Vagina (tissue), 2 donors: Measurements from ENCODE around the gene PDLIM1. TPM values are rescaled to one million over a fixed set of nuclear protein-coding genes. Genes with fewer than 3 reads are reported as not detected.

Source experiments
- DNase-seq, 2 donors: peaks; one replicate each; pipeline ENCODE4 v3.0.0-alpha.2; 2017; ENCODE audit errors: extremely low spot score in 2 of 2
- H3K27ac ChIP-seq: fragments of 200-600 bp; sonication (generic); one replicate; pipeline ENCODE4 v1.5.1; 2019
- H3K27me3 ChIP-seq: fragments of 200-600 bp; sonication (generic); one replicate; pipeline ENCODE4 v1.5.1; 2019
- H3K36me3 ChIP-seq, 2 donors: fragments of 200-600 bp; sonication (generic); one replicate each; pipeline ENCODE4 v1.5.1; 2017 to 2019
- H3K4me1 ChIP-seq: fragments of 200-600 bp; sonication (generic); one replicate; pipeline ENCODE4 v1.5.1; 2019
- H3K4me3 ChIP-seq, 2 donors: fragments of 200-600 bp; sonication (generic); 1 replicate in 1 of 2; 2 replicates in 1 of 2; pipeline ENCODE4 v1.5.1; 2016 to 2019
- H3K9me3 ChIP-seq: fragments of 200-600 bp; sonication (generic); one replicate; pipeline ENCODE4 v1.5.1; 2019
- CTCF ChIP-seq, 3 experiments: fragments of 450-650 bp in 2 of 3; fragments of 200-600 bp in 1 of 3; sonication (generic) in 1 of 3; IDR thresholded peaks; one replicate each; pipeline ENCODE4 v1.5.1; 2017 to 2019; ENCODE audit warnings: antibody characterized with exemption in 3 of 3, mild to moderate bottlenecking in 2 of 3, moderate library complexity in 2 of 3
- POLR2A ChIP-seq, 2 donors: fragments of 450-650 bp; IDR thresholded peaks; one replicate each; pipeline ENCODE4 v1.6.1; 2017; ENCODE audit warnings: antibody characterized with exemption in 2 of 2, mild to moderate bottlenecking in 2 of 2, moderate library complexity in 2 of 2
- POLR2AphosphoS5 ChIP-seq, 2 donors: sonication (generic); formaldehyde crosslinking; IDR thresholded peaks; one replicate each; pipeline ENCODE4 v1.9.0; 2017; ENCODE audit warnings: antibody characterized with exemption in 2 of 2, mild to moderate bottlenecking in 2 of 2, low read depth in 1 of 2; ENCODE audit not compliant: insufficient read depth in 1 of 2
- intact Hi-C: fragments of 100-400 bp; cut with DNase I; formaldehyde crosslinking; loops from one replicate; pipeline ENCODE4 v1.15.1; 2023
- total RNA-seq: library from RNA; depleted of rRNA; stranded (reverse); fragments of >200 nt; gene quantifications from one replicate; pipeline ENCODE4 v1.2.3, GENCODE V29; 2016

Gene PDLIM1
- total RNA-seq, 1 donor from 2014 or later: 181 TPM

GRCh38 chr10:95326396-95326795 lies 35.6 kb upstream of the PDLIM1 start:
- no peaks in the 10 kb centered on the region for H3K4me1 ChIP-seq
- H3K27me3 ChIP-seq: no peaks in the 10 kb centered on the region
- H3K4me3 ChIP-seq: no peak overlapping the region
- no peaks in the 10 kb centered on the region for H3K9me3 ChIP-seq
- no peak overlapping the region for H3K27ac ChIP-seq
- DNase-seq: no peak
- intact Hi-C loops: no loop called here
- no peak for TF ChIP-seq POLR2A (IDR thresholded peaks at IDR 0.05)
- no peak for TF ChIP-seq POLR2AphosphoS5 (IDR thresholded peaks at IDR 0.05; ENCODE audit: insufficient read depth in 1 of 2, low read depth in 1 of 2)
- TF ChIP-seq CTCF (IDR thresholded peaks at IDR 0.05): no peak
- no peaks in the 10 kb centered on the region for H3K36me3 ChIP-seq

GRCh38 chr10:95325863-95326262 lies 35.1 kb upstream of the PDLIM1 start:
- no peak overlapping the region for H3K4me3 ChIP-seq
- no peak overlapping the region for H3K27ac ChIP-seq
- no peaks in the 10 kb centered on the region for H3K4me1 ChIP-seq
- intact Hi-C loops: no loop called here
- H3K36me3 ChIP-seq: no peaks in the 10 kb centered on the region
- no peak for DNase-seq
- H3K9me3 ChIP-seq: no peaks in the 10 kb centered on the region
- no peak for TF ChIP-seq POLR2AphosphoS5 (IDR thresholded peaks at IDR 0.05; ENCODE audit: insufficient read depth in 1 of 2, low read depth in 1 of 2)
- TF ChIP-seq CTCF (IDR thresholded peaks at IDR 0.05): no peak
- TF ChIP-seq POLR2A (IDR thresholded peaks at IDR 0.05): no peak
- H3K27me3 ChIP-seq: no peaks in the 10 kb centered on the region

GRCh38 chr10:95324436-95325268 lies 33.8 kb upstream of the PDLIM1 start:
- H3K36me3 ChIP-seq: no peaks in the 10 kb centered on the region
- TF ChIP-seq POLR2AphosphoS5 (IDR thresholded peaks at IDR 0.05; ENCODE audit: insufficient read depth in 1 of 2, low read depth in 1 of 2) (no peak), POLR2A (IDR thresholded peaks at IDR 0.05) (no peak), CTCF (IDR thresholded peaks at IDR 0.05) (no peak)
- H3K4me3 ChIP-seq: no peak overlapping the region
- no peak overlapping the region for H3K27ac ChIP-seq
- no peak for DNase-seq
- H3K9me3 ChIP-seq: no peaks in the 10 kb centered on the region
- H3K4me1 ChIP-seq: peaks cover 4% of the 10 kb centered on the region
- no peaks in the 10 kb centered on the region for H3K27me3 ChIP-seq
- intact Hi-C loops: no loop called here

GRCh38 chr10:95321554-95322301 lies 30.9 kb upstream of the PDLIM1 start:
- DNase-seq: no peak
- no peak overlapping the region for H3K27ac ChIP-seq
- H3K9me3 ChIP-seq: no peaks in the 10 kb centered on the region
- no peak for TF ChIP-seq POLR2A (IDR thresholded peaks at IDR 0.05)
- no peak for TF ChIP-seq POLR2AphosphoS5 (IDR thresholded peaks at IDR 0.05; ENCODE audit: insufficient read depth in 1 of 2, low read depth in 1 of 2)
- no peak for TF ChIP-seq CTCF (IDR thresholded peaks at IDR 0.05)
- no peaks in the 10 kb centered on the region for H3K36me3 ChIP-seq
- H3K4me1 ChIP-seq: peaks cover 13% of the 10 kb centered on the region
- no peaks in the 10 kb centered on the region for H3K27me3 ChIP-seq
- intact Hi-C loops: no loop called here
- H3K4me3 ChIP-seq: no peak overlapping the region

- intact Hi-C loops: no loop called here
- Histone ChIP-seq H3K4me3 (no peak overlapping the region), H3K9me3 (no peaks in the 10 kb centered on the region), H3K27me3 (no peaks in the 10 kb centered on the region), H3K36me3 (no peaks in the 10 kb centered on the region), H3K27ac (no peak overlapping the region), H3K4me1 (peaks cover 13% of the 10 kb centered on the region)
- TF ChIP-seq POLR2AphosphoS5 (IDR thresholded peaks at IDR 0.05; ENCODE audit: insufficient read depth in 1 of 2, low read depth in 1 of 2) (no peak), CTCF (IDR thresholded peaks at IDR 0.05) (no peak), POLR2A (IDR thresholded peaks at IDR 0.05) (no peak)
- DNase-seq: no peak
Observed at GRCh38 chr10:95319239-95319638, 28.4 kb upstream of the PDLIM1 start.
